GM21423 (cell line): Measurements from ENCODE around the gene IKZF4.
A peak's percentile ranks its signal among the peaks of the same experiment; 100 is the strongest.
"Not testable (repeated sequence)": the region's sequence is repeated elsewhere in the genome, so short reads cannot be mapped to it uniquely, and the experiment has no call there.

ENCODE experiments used
- ATAC-seq: cut with Tn5 transposase; IDR thresholded peaks from one replicate; pipeline ENCODE4 v1.9.1; 2021; ENCODE audit warnings: mild to moderate bottlenecking, moderate library complexity; ENCODE audit not compliant: unreplicated experiment

Gene IKZF4

GRCh38 chr12:56020423-56021184 lies at the start of gene IKZF4:
IKZF4 (plus strand) TSS chr12:56021043; CDS start chr12:56021494, 451 bp downstream.
- no peak for ATAC-seq

GRCh38 chr12:55972042-55972441 lies 48.8 kb upstream of the IKZF4 start:
- no peak for ATAC-seq

- no peak for ATAC-seq
Measured at GRCh38 chr12:55972456-55972855, 48.4 kb upstream of the IKZF4 start.

GRCh38 chr12:55972911-55973598 lies 47.8 kb upstream of the IKZF4 start:
- no peak for ATAC-seq

- peak; percentile 87 for ATAC-seq
Measured at GRCh38 chr12:55973599-55974307, 47.1 kb upstream of the IKZF4 start, which contains the start of gene RAB5B. RAB5B (plus strand) TSS chr12:55974078; CDS start chr12:55986961, 12,883 bp downstream.

- peak; percentile 10 for ATAC-seq
Measured at GRCh38 chr12:55974308-55974730, 46.5 kb upstream of the IKZF4 start.

- no peak for ATAC-seq
Measured at GRCh38 chr12:55978393-55978792, 42.5 kb upstream of the IKZF4 start.

- no peak for ATAC-seq
Measured at GRCh38 chr12:55979069-55979468, 41.8 kb upstream of the IKZF4 start.

- not testable (repeated sequence) for ATAC-seq
Measured at GRCh38 chr12:55981882-55982281, 39.0 kb upstream of the IKZF4 start.

- peak; percentile 83 for ATAC-seq
Measured at GRCh38 chr12:55982319-55982936, 38.4 kb upstream of the IKZF4 start.

GRCh38 chr12:55983232-55983842 lies 37.5 kb upstream of the IKZF4 start:
- ATAC-seq, result no peak

GRCh38 chr12:55984861-55985260 lies 36.0 kb upstream of the IKZF4 start:
- ATAC-seq, result no peak

- no peak for ATAC-seq
Measured at GRCh38 chr12:55985341-55985740, 35.5 kb upstream of the IKZF4 start.

GRCh38 chr12:55985976-55986375 lies 34.9 kb upstream of the IKZF4 start:
- not testable (repeated sequence) for ATAC-seq

- no peak for ATAC-seq
Measured at GRCh38 chr12:55991110-55991509, 29.7 kb upstream of the IKZF4 start.

GRCh38 chr12:55993230-55993853 lies 27.5 kb upstream of the IKZF4 start:
- no peak for ATAC-seq

GRCh38 chr12:55995366-55995765 lies 25.5 kb upstream of the IKZF4 start:
- ATAC-seq, result no peak

GRCh38 chr12:55996201-55996714 lies 24.6 kb upstream of the IKZF4 start:
- no peak for ATAC-seq

GRCh38 chr12:55996715-55997534 lies 23.9 kb upstream of the IKZF4 start, which contains the start of gene SUOX:
SUOX (plus strand) TSS chr12:55997276; CDS start chr12:56002222, 4,946 bp downstream.
- peak; percentile 98 for ATAC-seq
